ENCODE data around the gene CAP1. TPM values are rescaled to one million over a fixed set of nuclear protein-coding genes. Genes with fewer than 3 reads are reported as not detected.

The CAP1 gene
- total and polyA plus RNA-seq, 2 experiments from 2014 or later: 496 to 576 TPM

- Histone ChIP-seq H3K79me2 (ENCODE audit: insufficient read depth) (no peaks in the 10 kb centered on the region), H3K9ac (no peak overlapping the region), H3F3A (ENCODE audit: insufficient read depth) (peaks cover 8% of the 10 kb centered on the region; the same call in 1 of the 2 replicates), H3K4me2 (ENCODE audit: unreplicated experiment) (no peak overlapping the region), H3K9me2 (ENCODE audit: insufficient read depth) (no peaks in the 10 kb centered on the region), H2AFZ (no peak overlapping the region), H3K36me3 (ENCODE audit: low read depth) (no peaks in the 10 kb centered on the region), H3K9me3 (ENCODE audit: low read depth) (no peaks in the 10 kb centered on the region), H3K4me1 (ENCODE audit: insufficient read depth) (peaks cover 8% of the 10 kb centered on the region; the same call in 1 of the 2 replicates), H4K20me1 (ENCODE audit: insufficient read depth) (no peaks in the 10 kb centered on the region), H3K4me3 (no peak overlapping the region), H3K27ac (no peak overlapping the region), H3K27me3 (replicated peaks; ENCODE audit: insufficient read depth) (no peaks in the 10 kb centered on the region)
- DNase-seq: no peak
- WGBS, 2 experiments (ENCODE audit: low coverage in 1 of 2, low lambda C conversion rate in 2 of 2, missing lambda C conversion rate in 2 of 2): 77 to 84% methylated on average over 2 to 3 of the region's 3 CpGs
- no peak for TF ChIP-seq EZH2phosphoT487 (IDR thresholded peaks at IDR 0.05; ENCODE audit: insufficient read depth, low read depth)
- no peak for TF ChIP-seq EZH2 (IDR thresholded peaks at IDR 0.05; ENCODE audit: insufficient read depth, poor library complexity, severe bottlenecking)
- in situ Hi-C loops (cut with MboI): loop anchor here (10.0 kb wide), 1 partner anchor 105 kb away; no protein-coding TSS in a partner anchor
Observed at GRCh38 chr1:40029608-40030007, 10.9 kb upstream of the CAP1 start.

GRCh38 chr1:40030528-40031135, 9.9 kb upstream of the CAP1 start:
- DNase-seq: peak; percentile 60
- WGBS, 2 experiments (ENCODE audit: low coverage in 1 of 2, low lambda C conversion rate in 2 of 2, missing lambda C conversion rate in 2 of 2): 67 to 69% methylated on average over 3 of the region's 3 CpGs
- Histone ChIP-seq H3F3A (ENCODE audit: insufficient read depth) (peaks cover 8% of the 10 kb centered on the region; the same call in 1 of the 2 replicates), H3K79me2 (ENCODE audit: insufficient read depth) (no peaks in the 10 kb centered on the region), H4K20me1 (ENCODE audit: insufficient read depth) (no peaks in the 10 kb centered on the region), H3K9me2 (ENCODE audit: insufficient read depth) (no peaks in the 10 kb centered on the region), H3K27ac (no peak overlapping the region), H3K4me2 (ENCODE audit: unreplicated experiment) (no peak overlapping the region), H3K9ac (no peak overlapping the region), H3K4me3 (no peak overlapping the region), H3K27me3 (replicated peaks; ENCODE audit: insufficient read depth) (no peaks in the 10 kb centered on the region), H3K36me3 (ENCODE audit: low read depth) (no peaks in the 10 kb centered on the region), H3K9me3 (ENCODE audit: low read depth) (no peaks in the 10 kb centered on the region), H3K4me1 (ENCODE audit: insufficient read depth) (peaks cover 8% of the 10 kb centered on the region; the same call in 1 of the 2 replicates), H2AFZ (no peak overlapping the region)
- TF ChIP-seq EZH2phosphoT487 (IDR thresholded peaks at IDR 0.05; ENCODE audit: insufficient read depth, low read depth) (no peak), EZH2 (IDR thresholded peaks at IDR 0.05; ENCODE audit: insufficient read depth, poor library complexity, severe bottlenecking) (no peak)
- in situ Hi-C loops (cut with MboI): loop anchor here (10.0 kb wide), 1 partner anchor 106 kb away; no protein-coding TSS in a partner anchor

GRCh38 chr1:40032240-40032891, 8.2 kb upstream of the CAP1 start:
- H3K9me2 ChIP-seq (ENCODE audit: insufficient read depth): no peaks in the 10 kb centered on the region
- no peak overlapping the region for H3K4me2 ChIP-seq (ENCODE audit: unreplicated experiment)
- H3K4me3 ChIP-seq: no peak overlapping the region
- 17 to 19% methylated on average over 4 of the region's 4 CpGs for WGBS, 2 experiments (ENCODE audit: low coverage in 1 of 2, low lambda C conversion rate in 2 of 2, missing lambda C conversion rate in 2 of 2)
- peak overlapping the region; percentile 24; the same call in 1 of the 2 replicates for H2AFZ ChIP-seq
- no peak overlapping the region for H3K9ac ChIP-seq
- no peaks in the 10 kb centered on the region for H3K27me3 ChIP-seq (replicated peaks; ENCODE audit: insufficient read depth)
- H3K79me2 ChIP-seq (ENCODE audit: insufficient read depth): no peaks in the 10 kb centered on the region
- no peak for TF ChIP-seq EZH2 (IDR thresholded peaks at IDR 0.05; ENCODE audit: insufficient read depth, poor library complexity, severe bottlenecking)
- no peak for TF ChIP-seq EZH2phosphoT487 (IDR thresholded peaks at IDR 0.05; ENCODE audit: insufficient read depth, low read depth)
- no peak overlapping the region for H3K27ac ChIP-seq
- DNase-seq: peak; percentile 81
- H3F3A ChIP-seq (ENCODE audit: insufficient read depth): peaks cover 22% of the 10 kb centered on the region
- in situ Hi-C loops (cut with MboI): loop anchor here (10.0 kb wide), 1 partner anchor 108 kb away; no protein-coding TSS in a partner anchor
- H3K36me3 ChIP-seq (ENCODE audit: low read depth): no peaks in the 10 kb centered on the region
- peaks cover 22% of the 10 kb centered on the region for H3K4me1 ChIP-seq (ENCODE audit: insufficient read depth)
- no peaks in the 10 kb centered on the region for H4K20me1 ChIP-seq (ENCODE audit: insufficient read depth)
- H3K9me3 ChIP-seq (ENCODE audit: low read depth): no peaks in the 10 kb centered on the region

GRCh38 chr1:40034869-40035268, 5.7 kb upstream of the CAP1 start:
- H3K36me3 ChIP-seq (ENCODE audit: low read depth): no peaks in the 10 kb centered on the region
- TF ChIP-seq EZH2 (IDR thresholded peaks at IDR 0.05; ENCODE audit: insufficient read depth, poor library complexity, severe bottlenecking): no peak
- TF ChIP-seq EZH2phosphoT487 (IDR thresholded peaks at IDR 0.05; ENCODE audit: insufficient read depth, low read depth): no peak
- H3F3A ChIP-seq (ENCODE audit: insufficient read depth): peaks cover 31% of the 10 kb centered on the region
- H4K20me1 ChIP-seq (ENCODE audit: insufficient read depth): no peaks in the 10 kb centered on the region
- H3K4me1 ChIP-seq (ENCODE audit: insufficient read depth): peaks cover 29% of the 10 kb centered on the region
- H3K4me2 ChIP-seq (ENCODE audit: unreplicated experiment): no peak overlapping the region
- H3K9me3 ChIP-seq (ENCODE audit: low read depth): no peaks in the 10 kb centered on the region
- no peaks in the 10 kb centered on the region for H3K27me3 ChIP-seq (replicated peaks; ENCODE audit: insufficient read depth)
- in situ Hi-C loops (cut with MboI): loop anchor here (10.0 kb wide), 1 partner anchor 110 kb away; no protein-coding TSS in a partner anchor
- no peak overlapping the region for H3K27ac ChIP-seq
- H3K4me3 ChIP-seq: no peak overlapping the region
- 90% methylated on average over 2 of the region's 2 CpGs for WGBS, 2 experiments (ENCODE audit: low coverage in 1 of 2, low lambda C conversion rate in 2 of 2, missing lambda C conversion rate in 2 of 2)
- H2AFZ ChIP-seq: no peak overlapping the region
- no peak overlapping the region for H3K9ac ChIP-seq
- no peak for DNase-seq
- H3K9me2 ChIP-seq (ENCODE audit: insufficient read depth): no peaks in the 10 kb centered on the region
- no peaks in the 10 kb centered on the region for H3K79me2 ChIP-seq (ENCODE audit: insufficient read depth)
